Endometrial microvascular endothelial cells (primary cell): ENCODE data around the gene ORC3. TPM values are rescaled to one million over a fixed set of nuclear protein-coding genes. Genes with fewer than 3 reads are reported as not detected.

Experiments
- in situ Hi-C: cut with HindIII; loops from 2 replicates; pipeline ENCODE4 v1.10.0; 2017; ENCODE audit warnings: low sequenced_read_pairs, low pct_unique_long_range_greater_than_20kb; ENCODE audit errors: inconsistent ontology term
- total RNA-seq: library from RNA; depleted of rRNA; stranded (reverse); fragments of >200 nt; gene quantifications from one replicate; pipeline ENCODE4 v1.2.3, GENCODE V29; 2015; ENCODE audit errors: inconsistent ontology term

ORC3 gene
- 21.6 TPM for total RNA-seq

DNA sequence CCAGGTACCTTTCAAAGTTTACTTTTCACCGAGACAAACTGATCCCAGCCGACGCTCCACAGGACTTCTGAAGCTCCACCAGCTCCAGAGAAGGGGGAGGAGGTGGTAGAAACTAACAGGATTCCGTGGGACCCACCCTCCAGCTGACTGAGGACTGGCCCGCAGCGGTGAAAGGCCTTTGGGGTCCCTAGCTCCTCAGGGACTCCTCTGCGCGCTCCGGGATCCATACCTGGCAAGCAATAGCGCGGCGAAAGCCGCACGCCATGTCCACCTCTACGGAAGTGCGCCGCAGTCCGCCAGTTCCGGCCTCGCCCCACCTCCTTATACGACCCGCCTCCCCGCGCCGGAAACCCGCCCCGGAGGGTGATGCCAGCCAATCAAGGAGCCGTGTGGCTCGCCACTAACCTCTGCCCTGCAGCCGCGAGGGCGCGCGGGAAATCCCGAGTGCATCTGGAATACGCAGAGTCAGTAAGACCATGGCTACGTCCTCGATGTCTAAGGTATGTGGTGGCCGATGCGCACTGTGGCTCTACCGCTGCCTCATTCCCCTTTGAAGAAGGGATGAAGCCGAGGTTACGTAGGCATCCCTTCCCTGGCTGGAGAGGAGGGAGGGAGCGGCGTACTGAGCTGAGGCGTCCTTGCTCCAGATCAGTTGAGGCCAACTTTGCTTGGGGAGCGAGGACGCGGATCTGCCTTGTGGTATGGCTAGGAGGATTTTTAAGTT lies at the start of gene ORC3, which contains the start of gene RARS2:
Gene ORC3, plus strand, starts transcription at position 443 of the 724 bp plus-strand sequence. Its CDS starts 34 bp downstream, at position 477.
Gene RARS2, minus strand, starts transcription at position 295 of the 724 bp plus-strand sequence. Its CDS starts 30 bp downstream, at position 265.
- in situ Hi-C loops = no loop called here

DNA sequence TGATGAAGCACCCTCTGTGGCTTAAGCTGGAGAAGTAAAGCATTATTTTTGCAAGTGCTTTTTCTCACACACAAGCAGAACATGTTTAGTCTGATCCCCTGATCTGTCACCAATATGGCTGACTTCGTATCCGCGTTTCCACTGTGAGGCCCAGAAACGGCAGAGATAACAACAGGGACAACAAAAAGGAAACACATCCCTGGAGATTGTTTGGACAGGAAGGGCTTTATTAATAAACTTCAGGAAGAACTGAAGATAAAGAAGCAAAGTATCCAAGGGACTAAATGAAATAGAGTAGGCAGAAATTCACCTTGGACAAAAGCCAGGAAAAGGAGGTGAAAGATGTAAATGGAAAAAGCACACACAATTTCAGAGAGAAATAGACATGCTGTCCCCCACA lies 49.4 kb upstream of the ORC3 start:
- in situ Hi-C loops = no loop called here

DNA sequence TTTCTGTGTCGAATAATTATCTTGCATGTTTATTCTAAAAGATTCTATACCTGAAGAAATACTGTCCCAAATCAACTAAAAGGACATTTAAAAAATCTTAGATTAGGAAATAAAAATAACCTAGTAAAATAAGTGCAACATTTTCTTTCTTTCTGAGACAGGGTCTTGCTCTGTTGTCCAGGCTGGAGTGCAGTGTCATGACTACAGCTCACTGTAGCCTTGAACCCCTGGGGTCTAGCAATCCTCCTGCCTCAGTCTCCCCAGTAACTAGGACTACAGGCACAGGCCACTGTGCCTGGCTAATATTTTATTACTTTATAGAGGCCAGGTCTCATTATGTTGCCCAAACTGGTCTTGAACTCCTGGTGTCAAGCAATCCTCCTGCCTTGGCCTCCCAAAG lies 48.9 kb upstream of the ORC3 start:
- in situ Hi-C loops = no loop called here

DNA sequence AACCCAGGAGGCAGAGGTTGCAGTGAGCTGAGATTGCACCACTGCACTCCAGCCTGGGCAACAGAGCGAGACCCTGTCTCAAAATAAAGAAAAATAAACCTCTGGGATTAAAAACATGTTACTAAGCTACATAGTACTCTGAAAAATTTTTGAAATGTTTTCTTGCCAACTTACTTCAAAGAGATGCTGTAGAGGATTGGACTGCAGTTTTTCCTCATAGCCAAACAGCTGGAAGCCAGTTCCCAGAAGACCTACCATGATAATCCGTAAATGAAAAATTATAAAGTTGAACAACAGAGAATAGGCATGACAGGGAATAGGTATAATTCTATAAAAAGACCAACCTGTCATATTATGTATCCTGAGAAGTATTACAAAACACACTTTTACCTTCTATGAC lies 48.2 kb upstream of the ORC3 start:
- in situ Hi-C loops = no loop called here

DNA sequence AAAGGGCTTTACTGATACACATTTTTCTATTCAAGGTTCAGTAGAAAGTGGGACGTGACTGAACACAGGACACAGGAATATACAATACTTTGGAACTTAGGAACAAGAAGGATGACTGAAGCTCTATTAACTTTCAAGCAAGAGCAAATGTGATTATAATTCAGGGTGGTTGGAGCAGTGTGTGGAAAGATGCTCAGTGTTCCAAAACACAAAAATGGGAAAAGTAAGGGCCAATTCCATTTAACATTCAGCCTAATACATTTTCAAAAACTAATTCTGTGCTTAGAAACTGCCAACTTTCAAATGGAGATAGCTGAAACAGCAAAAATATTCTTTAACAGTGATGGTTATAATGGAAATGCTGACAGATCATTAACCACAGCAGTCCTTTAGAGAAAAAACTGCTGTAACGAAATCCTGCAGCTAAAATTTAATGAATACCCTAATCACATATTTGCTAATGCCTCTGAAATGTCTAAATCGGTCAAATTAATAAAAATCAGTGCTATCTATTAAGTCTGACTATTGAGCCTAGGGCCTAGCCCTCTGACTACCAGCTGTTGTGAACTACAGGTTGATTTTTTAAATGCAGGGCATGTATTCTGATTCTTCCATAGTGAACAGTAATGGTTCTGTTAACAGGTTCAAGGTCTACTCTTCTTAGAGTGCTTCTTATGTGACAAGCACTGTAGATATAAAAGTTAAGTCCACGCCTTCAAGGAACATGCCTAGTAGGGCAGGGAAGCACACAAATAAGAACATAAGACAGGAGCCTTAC lies 46.0 kb upstream of the ORC3 start:
- in situ Hi-C loops = no loop called here

DNA sequence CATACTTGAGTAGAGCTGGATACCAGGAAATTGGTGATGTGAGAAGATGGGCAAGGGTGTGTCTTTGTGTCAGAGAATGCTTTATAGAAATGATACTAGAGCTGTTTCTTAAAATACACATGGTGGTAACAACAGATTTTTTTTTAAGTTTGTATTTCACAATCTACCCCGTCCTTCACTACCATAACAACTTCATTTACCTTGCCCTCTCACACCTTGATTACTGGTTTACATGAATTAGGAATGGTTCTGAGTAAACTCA lies 45.5 kb upstream of the ORC3 start:
- in situ Hi-C loops = no loop called here

DNA sequence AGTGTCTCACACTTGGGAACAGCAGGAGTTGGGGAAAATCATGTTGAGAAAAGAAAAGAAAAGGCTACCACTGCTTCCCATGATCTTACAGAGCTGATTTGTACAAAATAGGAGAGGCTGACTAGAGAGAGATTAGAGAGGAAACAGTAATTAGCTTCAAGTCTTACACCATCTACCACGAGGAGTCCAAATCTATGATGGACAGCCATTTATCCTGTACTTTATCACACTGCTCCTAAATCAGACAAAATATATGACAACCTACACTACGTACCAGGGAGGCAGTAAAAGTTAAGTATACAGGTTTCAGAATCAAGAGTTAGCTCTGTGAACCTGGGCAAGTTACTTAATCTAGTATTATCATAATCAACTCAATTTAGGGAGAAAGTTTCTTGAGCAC lies 38.1 kb upstream of the ORC3 start:
- in situ Hi-C loops = no loop called here

DNA sequence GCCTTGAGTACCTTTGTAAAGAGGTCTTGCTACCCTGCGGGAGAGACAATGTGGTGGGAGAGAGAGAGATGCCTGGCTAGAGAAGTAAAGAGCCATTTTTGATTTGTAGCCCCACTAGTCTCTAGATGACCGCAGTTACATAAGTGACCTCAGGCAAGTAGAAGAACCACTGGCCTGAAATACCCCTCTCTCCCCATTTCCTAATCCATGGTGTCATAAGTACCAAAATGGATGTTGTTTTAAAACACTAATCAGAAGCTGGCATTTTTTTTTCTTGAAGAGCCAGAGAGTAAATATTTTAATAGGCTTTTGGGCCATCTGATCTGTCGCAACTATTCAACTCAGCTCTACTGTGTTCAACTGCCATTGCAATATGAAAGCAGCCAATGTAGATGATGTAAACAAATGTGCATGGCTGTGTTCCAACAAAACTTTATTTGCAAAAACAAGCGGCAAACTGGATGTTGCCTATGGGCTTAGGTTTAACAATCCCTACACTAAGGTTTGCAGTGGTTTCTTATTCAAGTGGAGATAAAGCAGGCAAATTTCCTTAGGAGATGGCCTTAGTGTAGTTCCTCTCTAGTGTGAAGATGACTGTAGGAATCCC lies 36.7 kb upstream of the ORC3 start:
- in situ Hi-C loops = no loop called here

DNA sequence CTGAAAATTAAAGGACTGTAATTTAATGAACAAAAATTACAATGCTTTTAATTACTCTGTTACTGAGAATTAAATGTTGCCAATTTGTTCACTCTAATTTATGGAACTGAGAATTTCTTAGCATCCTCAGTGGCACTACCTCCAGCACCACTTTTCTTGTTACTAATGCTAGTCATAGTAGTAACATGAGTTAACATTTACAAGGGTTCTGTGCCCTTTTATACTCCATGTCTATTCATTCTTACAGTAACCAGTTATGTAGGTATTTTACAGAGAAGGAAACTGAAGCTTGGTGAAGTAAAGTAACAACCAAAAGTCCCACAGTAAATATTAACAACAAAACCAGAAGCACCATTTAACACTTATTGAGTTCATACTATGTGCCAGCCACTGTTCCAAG lies 34.4 kb upstream of the ORC3 start:
- in situ Hi-C loops = no loop called here

DNA sequence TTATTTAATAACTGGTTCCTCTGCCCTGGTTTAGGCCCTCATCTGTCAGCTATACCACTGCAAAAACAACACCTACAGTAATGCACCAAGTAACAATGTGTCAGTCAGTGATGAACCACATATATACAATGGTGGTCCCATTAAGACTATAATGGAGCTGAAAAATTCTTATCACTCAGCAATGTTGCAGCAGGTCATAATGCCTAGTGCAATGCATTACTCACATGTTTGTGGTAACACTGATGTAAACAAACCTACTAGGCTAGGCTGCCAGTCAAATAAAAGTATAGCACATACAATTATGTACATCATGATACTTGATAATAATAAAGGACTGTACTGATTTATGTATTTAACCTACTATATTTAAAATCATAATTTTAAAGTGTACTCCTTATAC lies 31.5 kb upstream of the ORC3 start:
- in situ Hi-C loops = no loop called here

DNA sequence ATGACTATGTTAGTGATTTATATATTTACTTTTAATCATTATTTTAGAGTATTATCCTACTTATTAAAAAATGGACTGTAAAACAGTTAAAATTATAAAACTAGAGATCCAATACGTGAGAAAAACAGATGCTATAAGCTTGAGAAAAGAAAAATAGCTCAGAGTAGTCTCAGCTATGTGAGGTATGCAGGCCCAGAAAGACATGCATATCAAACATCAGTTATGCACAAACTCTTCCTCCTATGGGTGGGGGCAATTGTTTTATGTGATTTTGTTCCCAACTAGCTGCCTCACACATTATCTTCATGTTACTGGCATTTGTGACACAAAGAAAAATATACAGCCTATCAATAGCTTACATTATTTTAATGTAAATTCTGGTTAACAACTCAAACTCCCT lies 28.9 kb upstream of the ORC3 start:
- in situ Hi-C loops = no loop called here

DNA sequence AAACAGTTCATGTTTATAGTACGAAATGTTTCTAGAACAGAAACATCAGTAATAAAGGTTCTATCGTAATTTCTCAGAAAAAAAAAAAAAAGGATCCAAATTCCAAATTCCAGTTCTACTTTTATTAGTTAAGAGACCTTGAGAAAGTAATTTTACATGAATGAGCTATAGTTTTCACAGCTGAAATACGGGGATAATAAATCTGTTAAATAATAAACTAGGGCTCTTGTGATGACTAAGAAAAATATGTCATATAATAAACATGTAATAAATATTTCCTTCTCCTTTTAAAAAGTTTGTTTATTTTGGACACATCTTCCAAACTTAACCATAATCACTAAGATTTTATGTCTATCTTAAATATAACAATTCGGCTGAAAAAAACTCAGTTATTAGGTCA lies 17.9 kb upstream of the ORC3 start:
- in situ Hi-C loops = no loop called here

DNA sequence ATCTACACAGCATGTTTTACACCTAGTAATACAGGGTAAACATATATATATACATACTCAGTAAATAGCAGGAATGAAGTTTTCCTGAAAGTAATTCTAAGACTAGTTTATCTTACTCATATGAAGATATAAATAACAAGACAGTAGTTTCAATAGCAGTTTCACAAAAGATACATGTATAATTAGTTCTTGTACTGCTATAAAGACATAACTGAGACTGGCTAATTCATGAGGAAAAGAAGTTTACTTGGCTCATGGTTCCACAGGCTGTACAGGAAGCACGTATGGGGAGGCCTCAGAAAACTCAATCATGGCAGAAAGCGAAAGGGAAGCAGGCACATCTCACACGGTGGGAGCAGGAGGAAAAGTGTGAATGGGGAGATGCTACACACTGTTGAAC lies 17.1 kb upstream of the ORC3 start:
- in situ Hi-C loops = no loop called here

DNA sequence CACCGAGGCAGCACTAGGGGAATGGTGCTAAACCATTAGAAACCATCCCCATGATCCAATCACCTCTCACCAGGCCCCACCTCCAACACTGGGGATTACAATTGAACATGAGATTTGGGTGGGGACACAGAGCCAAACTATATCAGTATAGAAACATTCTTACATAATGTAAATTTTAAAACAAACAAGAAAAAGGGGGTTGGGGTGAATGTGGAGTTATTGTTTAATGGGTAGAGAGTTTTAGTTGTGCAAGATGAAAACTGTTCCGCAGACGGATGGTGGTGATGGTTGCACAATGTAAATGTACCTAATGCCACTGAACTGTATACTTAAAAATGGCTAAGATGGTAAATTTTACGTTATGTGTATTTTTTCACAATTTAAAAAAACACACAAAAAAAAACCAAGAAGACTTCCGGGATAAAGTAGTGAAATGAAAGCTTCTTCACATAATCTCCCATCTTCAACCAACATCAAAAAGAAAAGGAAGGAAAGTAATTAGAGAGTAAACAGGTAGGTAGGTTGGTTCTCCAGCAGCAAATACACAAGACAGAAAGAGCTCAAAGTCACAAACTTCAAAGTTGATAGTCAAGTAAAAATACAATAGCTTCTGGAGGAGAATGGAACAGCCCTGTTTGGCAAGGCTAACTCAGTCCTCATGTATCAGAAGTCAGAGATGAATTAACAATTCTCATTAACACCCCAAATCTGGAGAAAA lies 16.5 kb upstream of the ORC3 start:
- in situ Hi-C loops = no loop called here

DNA sequence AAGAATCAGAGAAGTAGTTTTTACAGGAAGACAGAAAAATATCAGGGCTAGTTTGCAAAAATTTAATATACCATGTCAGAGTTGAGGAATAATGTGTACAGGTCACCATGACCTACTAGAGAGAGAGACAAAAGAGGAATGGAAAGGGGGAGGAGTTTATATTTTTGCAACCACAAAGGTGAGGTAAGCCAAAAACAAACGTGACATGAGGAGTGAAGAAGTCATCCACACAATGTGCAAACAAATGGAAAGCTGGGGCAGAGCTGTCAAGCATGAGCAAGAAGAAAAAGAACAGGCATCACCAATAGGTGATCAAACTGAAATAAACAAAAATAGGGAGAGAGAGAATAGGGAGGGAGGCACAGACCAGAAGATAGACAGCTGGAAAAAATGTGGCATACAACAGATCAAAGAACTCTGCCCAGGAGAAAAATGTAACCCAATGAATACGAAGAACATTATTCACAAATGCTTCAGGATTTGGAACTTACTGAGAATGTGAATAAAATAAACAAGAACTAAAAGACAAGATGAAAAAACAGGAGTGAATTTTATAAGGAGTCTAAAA lies 15.6 kb upstream of the ORC3 start:
- in situ Hi-C loops = no loop called here

DNA sequence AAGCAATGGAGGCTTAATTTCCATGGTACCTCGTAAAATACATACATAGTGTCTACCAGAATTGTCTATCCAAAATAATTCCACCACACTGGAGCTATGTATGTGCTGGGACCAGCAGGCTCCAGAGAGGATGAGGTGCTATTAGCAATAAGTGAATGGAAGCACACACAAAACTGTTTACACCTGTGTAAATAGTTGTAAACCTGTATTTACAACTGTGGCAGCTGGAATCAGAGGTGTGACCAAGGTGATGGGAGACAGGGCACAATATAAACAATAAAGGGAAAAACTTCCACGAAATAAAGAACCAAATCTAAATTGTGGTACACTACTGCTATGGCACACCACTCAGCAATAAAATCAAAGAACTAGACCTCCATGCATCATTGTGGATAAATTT lies 14.5 kb upstream of the ORC3 start:
- in situ Hi-C loops = no loop called here

DNA sequence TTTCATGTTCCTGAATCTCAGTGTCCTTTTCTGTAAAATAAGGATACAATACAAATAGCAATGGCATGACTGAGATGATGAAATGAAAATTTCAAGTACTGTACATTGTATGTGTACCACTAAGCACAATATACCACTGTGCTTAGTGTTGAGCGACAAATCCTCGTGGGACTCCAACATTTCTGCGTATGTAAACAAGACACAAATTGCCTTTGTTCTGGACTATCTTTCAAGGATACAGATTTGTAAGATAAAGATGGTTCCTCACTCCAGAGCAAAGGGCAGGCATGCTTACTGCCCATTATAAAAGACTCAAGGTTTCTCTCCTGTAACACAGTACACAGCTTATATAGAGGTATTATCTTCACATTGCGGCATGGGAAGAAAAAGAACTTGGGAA lies 6.1 kb upstream of the ORC3 start:
- in situ Hi-C loops = no loop called here

DNA sequence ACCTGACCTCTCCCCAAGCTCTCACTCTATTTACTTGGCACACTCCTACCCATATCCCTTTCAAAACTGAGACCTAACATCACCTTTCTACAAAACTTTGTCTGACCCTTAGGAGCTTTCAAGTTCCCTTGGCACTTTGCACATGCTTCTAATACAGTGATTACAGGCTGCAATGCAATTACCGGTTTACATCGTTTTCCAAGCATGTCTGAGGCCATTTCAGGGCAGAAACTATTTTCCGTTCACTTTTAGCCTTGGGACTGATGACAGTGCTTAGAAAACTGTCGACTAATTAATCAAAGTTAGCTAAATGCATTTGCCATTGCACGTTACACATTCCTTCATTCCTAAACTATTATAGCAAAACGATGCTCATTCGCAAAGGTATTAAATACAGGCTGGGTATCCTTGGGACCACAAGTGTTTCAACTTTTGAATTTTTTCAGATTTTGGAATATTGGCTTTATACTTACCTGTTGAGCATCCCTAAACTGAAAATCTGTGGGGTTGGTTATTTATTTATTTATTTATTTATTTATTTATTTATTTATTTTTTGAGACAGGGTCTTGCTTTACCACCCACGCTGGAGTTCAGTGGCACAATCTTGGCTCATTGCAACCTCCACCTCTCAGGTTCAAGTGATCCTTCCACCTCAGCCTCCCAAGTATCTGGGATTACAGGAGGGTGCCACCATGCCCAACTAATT lies 3.4 kb upstream of the ORC3 start:
- in situ Hi-C loops = no loop called here
